NK-92 (cell line): ENCODE measurements around the gene KRTAP4-4.

ENCODE experiments used
- DNase-seq: peaks from one replicate; lab custom pipeline; 2025; ENCODE audit not compliant: unreplicated experiment; lab: John Stamatoyannopoulos, UW

Gene KRTAP4-4

GRCh38 chr17:41111151-41111885 lies 49.2 kb downstream of the KRTAP4-4 start:
- no peak for DNase-seq
